HuH-7.5 (cell line): ENCODE data around the gene CEP350.

Source experiments
- DNase-seq: peaks from one replicate; pipeline ENCODE4 v3.0.0; 2011; ENCODE audit warnings: low spot score

Gene CEP350

DNA sequence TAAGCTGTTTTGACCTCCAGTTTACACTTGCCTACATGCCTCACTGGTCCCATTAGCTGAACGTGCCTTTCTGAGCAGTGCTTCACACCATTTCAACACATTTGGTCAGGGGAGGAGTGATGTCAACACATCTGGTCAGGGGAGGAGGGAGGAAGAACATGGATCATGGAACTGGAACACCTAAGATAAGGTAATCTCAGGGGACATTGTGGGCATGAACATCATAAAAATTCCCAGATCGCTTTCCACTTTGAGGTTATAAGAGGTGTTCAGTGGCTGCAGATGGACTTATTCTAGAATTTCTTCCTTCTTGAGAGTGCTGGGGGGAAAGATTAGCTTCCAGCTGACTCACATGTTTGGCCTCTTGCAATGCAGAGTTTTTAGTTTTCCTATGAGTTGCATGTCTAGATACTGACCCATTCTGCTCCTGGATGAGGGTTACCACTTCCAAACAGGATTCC is 202.1 kb downstream of the CEP350 start:
- DNase-seq: no peak

DNA sequence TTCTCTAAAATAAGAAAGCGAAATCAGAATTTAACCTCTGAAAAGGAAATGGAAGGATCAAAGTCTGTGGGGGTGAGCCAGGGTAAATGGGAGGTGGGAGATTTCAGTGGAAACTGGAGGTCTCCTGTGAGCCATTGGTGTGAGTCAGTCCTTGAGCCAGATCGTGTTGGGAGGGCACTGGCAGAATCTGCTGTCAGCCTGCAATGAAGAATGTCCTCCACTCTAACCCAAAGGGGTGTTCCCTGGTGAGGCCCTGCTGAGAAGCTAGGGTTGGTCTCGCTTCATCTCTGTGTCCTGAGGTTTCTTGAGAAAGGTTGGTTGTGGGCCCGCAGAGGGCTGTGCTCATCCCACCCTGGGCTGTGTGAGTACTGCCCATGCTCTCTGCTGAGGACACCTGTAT is 202.5 kb downstream of the CEP350 start:
- no peak for DNase-seq

DNA sequence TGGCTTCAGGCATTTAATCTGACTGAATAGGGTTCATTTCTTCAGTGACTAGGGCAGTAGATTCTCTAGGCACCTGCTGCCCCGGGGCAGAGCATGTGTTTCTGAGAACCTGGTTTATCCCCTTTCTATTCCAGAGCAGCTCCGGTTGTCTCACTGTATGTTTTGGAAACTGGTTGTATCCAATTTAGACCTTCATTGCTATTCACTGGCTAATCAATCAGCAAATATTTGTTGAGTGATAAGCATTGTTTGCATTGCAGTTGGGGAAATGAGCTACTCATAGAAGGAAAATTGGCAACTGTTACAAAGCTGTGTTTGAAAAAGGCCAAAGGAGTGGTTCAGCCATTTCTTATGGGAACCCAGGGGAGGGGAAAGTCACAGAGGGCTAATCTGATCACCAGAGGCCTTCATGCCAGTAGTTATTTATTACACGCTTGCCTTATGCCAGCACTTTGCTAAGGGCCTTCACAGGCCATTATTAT is 203.0 kb downstream of the CEP350 start:
- peak; percentile 73 for DNase-seq

DNA sequence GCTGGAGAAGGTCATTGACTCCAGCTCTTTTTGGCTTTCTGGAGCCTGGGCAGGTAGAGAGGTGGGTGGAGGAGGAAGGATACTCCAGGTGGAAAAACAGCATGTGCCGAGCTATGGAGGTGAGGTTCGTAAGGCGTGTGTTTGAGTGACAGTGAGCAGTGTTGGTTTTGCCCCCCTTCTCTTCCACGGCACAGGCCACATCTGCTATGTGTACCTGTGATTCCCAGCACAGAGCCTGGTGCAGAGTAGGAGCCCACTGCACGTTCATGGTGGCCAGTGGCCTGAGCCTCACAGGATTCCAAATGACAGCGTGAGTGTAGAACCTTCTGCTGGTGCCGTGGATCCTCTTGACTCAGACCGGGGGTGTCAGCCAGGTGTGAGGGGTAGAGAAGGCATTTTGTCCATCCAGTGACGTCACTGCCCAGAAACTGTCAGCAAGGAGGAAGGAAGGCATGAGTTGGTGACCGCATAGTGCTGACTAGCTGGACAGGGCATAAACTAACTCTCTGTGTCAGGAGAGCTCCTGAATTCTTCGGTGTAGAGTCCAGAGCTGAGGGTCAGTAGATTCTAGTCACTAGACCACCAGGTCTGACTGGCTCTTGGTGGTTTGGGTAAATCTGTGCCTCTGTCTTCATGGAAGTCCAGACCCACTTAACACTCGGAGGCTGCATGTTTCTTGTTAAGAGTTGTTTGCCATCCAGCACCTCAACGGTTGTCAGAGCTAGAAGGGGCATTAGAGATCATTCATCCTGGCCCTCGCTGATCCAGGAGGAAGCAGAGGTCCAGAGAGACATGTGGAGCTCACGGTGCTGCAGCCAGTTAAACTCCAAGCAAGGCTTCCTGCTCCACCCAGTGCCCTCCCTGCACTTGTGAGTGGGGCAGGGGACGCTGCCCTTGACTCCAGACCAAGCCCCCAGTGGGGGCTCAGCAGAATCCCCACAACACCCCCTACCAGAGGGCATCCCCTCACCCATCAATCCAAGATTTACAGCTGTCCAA is 203.8 kb downstream of the CEP350 start:
- no peak for DNase-seq

DNA sequence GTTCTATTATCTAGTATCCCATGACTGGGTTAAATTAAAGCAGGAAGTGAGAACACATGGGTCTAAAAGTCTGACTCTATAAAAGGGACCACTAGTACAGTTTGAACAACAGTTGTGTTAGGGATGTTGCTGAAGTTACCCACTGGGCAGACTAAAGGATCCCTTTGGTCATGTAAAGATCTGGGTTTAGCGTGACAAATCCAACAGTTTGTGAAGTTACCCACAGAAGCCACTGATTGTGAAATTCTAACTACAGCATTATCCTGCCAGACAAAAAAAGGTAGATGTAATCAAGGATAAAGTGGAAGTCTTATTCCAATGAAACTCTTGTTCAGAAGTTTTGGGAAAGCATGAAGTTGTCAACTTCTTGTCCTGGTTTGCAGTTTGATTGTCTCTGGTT is 205.7 kb downstream of the CEP350 start:
- no peak for DNase-seq

DNA sequence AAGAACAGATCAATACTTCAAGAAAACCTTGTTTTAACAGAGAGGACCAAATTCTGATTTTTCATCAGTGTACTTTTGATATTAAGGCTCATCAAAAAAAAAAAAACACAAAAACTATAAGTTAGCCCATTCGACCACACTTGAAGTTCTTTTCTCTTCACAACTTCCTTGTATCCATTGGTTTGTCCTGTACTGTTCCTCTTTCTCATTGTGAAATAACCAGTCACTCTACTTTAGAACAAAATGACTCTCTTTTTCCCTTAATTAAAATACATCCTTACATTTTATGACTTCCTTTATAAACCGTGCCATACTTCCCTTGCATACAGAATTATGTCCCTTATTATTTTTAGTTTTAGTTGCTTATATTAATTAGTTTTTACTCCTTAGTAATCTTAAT is 208.4 kb downstream of the CEP350 start:
- no peak for DNase-seq
